Pancreas (tissue), 10 donors: ENCODE results near the gene EVI5. TPM values are rescaled to one million over a fixed set of nuclear protein-coding genes. Genes with fewer than 3 reads are reported as not detected.

Experiments
- ATAC-seq, 4 donors: fragments of 200-7000 bp; cut with Tn5 transposase; one replicate each; pipeline versions ENCODE4 v1.8.0 to v1.9.1; 2020; ENCODE audit warnings: mild to moderate bottlenecking in 4 of 4, moderate library complexity in 4 of 4
- DNase-seq, 6 donors: peaks; one replicate each; pipeline ENCODE4 v3.0.0-alpha.2; 2020
- FAIRE-seq: peaks from 2 replicates; lab custom pipeline; 2012; peaks lifted over from hg19 to GRCh38; lab: Jason Lieb, UNC
- H3K27ac ChIP-seq, 4 donors: fragments of 200-600 bp; sonication (generic); 1 replicate in 3 of 4; 2 replicates in 1 of 4; pipeline versions ENCODE4 v1.5.0 to v1.8.0; 2020
- H3K27me3 ChIP-seq, 4 donors: fragments of 200-600 bp; one replicate each; pipeline ENCODE4 v1.8.0; 2021
- H3K36me3 ChIP-seq, 3 donors: fragments of 200-600 bp; sonication (generic) in 1 of 3; one replicate each; pipeline versions ENCODE4 v1.5.0 to v1.8.0; 2020 to 2021
- H3K4me1 ChIP-seq, 3 donors: fragments of 200-600 bp; one replicate each; pipeline ENCODE4 v1.8.0; 2021
- H3K4me3 ChIP-seq, 4 donors: fragments of 200-600 bp; sonication (generic) in 2 of 4; one replicate each; pipeline versions ENCODE4 v1.5.0 to v1.8.0; 2020 to 2021
- H3K9me3 ChIP-seq, 4 donors: fragments of 200-600 bp; one replicate each; pipeline ENCODE4 v1.8.0; 2021
- CTCF ChIP-seq, 4 donors: fragments of 200-600 bp; sonication (generic) in 3 of 4; IDR thresholded peaks; one replicate each; pipeline versions ENCODE4 v1.5.0 to v1.8.0; 2021; ENCODE audit warnings: antibody characterized with exemption in 4 of 4
- WGBS, 2 donors: extraction: QIAGEN DNeasy Blood & Tissue Kit; methylation state at CpG; one replicate each; pipeline ENCODE4 v1.1.7; 2013; 5-methylcytosine and 5-hydroxymethylcytosine counted together
- intact Hi-C, 3 donors: fragments of 100-400 bp; cut with DNase I; formaldehyde crosslinking; loops; one replicate each; pipeline versions ENCODE4 v1.11.1 to v1.14.2; 2022
- polyA plus RNA-seq, 2 donors: library from polyadenylated mRNA; stranded (reverse); fragments of 200-250 nt; gene quantifications; one replicate each; pipeline ENCODE4 v1.2.3, GENCODE V29; 2013
- total RNA-seq, 6 donors: library from RNA; stranded (reverse); fragmentation: NEBNext Ultra II Directional in 4 of 6; extraction: Animal tissue kit (Norgen Biotek cat#: 25700) in 4 of 6; gene quantifications; one replicate each; pipeline versions ENCODE4 v1.2.1 to v1.2.4, GENCODE V29; 2021 to 2023
- donor health status: healthy with polysubstance abuse.
- donor health status: DM: no; HTN: no; CAD: no; lungs with moderate emphysema.
- donor health status: DM: no; HTN: no; CAD: no.
- donor health status: control.
- donor health status: control.
- donor health status: Bipolar disorder and iron deficiency.
- donor health status: DM: yes; HTN: yes; CAD: no.
- donor health status: DM: no; HTN: no; CAD: no.
- donor health status: DM: no; HTN: no; CAD: no.
- donor health status: DM: yes; HTN: yes; CAD: no.

EVI5 gene
- total and polyA plus RNA-seq, 8 donors, result 3.3 to 21.7 (median 12.7) TPM

DNA sequence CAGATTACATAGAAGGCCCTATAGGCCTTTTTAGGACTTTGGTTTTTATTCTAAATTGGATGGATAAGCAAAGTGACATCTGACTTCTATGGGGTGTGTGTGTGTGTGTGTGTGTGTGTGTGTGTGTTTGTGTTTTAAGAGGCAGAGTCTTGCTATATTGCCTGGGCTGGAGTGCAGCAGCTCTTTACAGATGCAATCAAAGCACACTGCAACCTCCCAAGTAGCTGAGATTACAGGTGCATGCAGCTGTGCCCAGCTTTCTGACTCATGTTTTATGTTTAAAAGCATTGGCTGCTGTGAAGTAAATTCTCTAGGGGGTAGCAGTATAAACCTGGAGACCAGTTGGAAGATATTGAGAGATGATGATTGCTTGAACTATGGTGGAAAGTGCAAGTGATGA is 12.4 kb upstream of the EVI5 start:
- Histone ChIP-seq H3K4me1 (no peaks in the 10 kb centered on the region), H3K36me3 (no peaks in the 10 kb centered on the region), H3K27me3 (no peaks in the 10 kb centered on the region), H3K27ac (no peak overlapping the region), H3K9me3 (no peaks in the 10 kb centered on the region), H3K4me3 (no peak overlapping the region)
- intact Hi-C loops, result no loop called here
- no peak for ATAC-seq
- no peak for TF ChIP-seq CTCF (IDR thresholded peaks at IDR 0.05)
- DNase-seq, result no peak
- no peak for FAIRE-seq

DNA sequence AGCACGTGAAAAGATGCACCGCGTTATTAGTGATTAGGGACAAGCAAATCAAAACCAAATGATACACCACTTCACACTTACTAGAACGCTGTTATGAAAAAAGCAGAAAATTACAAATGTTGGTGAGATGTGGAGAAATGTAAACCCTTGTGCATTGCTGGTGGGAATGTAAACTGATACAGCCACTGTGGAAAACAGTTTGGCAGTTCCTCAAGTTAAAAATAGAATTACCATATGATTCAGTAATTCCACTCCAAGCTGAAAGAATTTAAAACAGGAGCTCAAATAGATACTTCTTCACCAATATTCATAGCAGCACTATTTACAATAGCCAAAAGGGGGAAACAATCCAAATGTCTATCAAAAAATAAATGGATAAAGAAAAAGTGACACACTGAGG is 10.3 kb upstream of the EVI5 start:
- Histone ChIP-seq H3K4me3 (no peak overlapping the region), H3K27ac (no peak overlapping the region), H3K4me1 (no peaks in the 10 kb centered on the region), H3K9me3 (no peaks in the 10 kb centered on the region), H3K36me3 (no peaks in the 10 kb centered on the region), H3K27me3 (no peaks in the 10 kb centered on the region)
- intact Hi-C loops, result no loop called here
- WGBS, 2 donors, result 94 to 97% methylated on average over 4 of the region's 4 CpGs
- no peak for TF ChIP-seq CTCF (IDR thresholded peaks at IDR 0.05)
- DNase-seq, result no peak
- no peak for ATAC-seq
- no peak for FAIRE-seq

GRCh38 chr1:92792340-92792782 is 7.5 kb upstream of the EVI5 start:
- Histone ChIP-seq H3K36me3 (no peaks in the 10 kb centered on the region), H3K4me1 (no peaks in the 10 kb centered on the region), H3K9me3 (no peaks in the 10 kb centered on the region), H3K27me3 (no peaks in the 10 kb centered on the region), H3K27ac (no peak overlapping the region), H3K4me3 (no peak overlapping the region)
- DNase-seq, result no peak
- no peak for TF ChIP-seq CTCF (IDR thresholded peaks at IDR 0.05)
- no peak for FAIRE-seq
- ATAC-seq, result no peak
- intact Hi-C loops, result no loop called here
- WGBS, 2 donors, result 72 to 76% methylated on average over 3 of the region's 3 CpGs

DNA sequence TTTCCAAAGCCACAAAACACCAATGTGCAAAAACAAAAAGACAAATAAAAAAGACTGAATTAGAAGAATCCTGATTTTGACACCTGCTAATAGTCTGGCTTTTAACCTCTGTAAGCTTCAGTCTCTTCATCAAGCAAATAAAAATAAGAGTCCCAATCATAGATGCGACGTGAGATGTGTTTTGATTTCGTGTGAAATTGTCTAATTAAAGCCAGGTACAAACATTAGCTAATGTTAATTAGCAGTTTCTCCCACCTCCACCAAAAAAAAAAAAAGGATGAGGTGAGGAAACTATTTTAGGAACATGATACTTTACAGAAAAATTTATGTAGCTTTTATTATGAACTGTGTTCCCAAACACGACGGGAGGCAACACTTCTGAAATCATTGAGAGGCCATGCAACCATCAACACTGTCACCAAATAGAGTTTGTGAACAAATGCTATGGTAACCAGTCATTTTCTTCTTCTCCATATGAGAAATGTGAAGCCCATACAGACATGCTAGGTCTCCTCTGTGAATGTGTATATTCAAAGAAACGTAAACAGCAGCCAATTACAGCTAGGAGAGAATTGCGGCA is 6.7 kb upstream of the EVI5 start:
- 58 to 63% methylated on average over 7 of the region's 7 CpGs for WGBS, 2 donors
- TF ChIP-seq CTCF (IDR thresholded peaks at IDR 0.05), result no peak
- no peaks in the 10 kb centered on the region for H3K36me3 ChIP-seq
- no peak overlapping the region for H3K4me3 ChIP-seq
- no peaks in the 10 kb centered on the region for H3K9me3 ChIP-seq
- H3K27me3 ChIP-seq, result no peaks in the 10 kb centered on the region
- FAIRE-seq (no peak), ATAC-seq (no peak), DNase-seq (no peak)
- no peak overlapping the region for H3K27ac ChIP-seq
- H3K4me1 ChIP-seq, result no peaks in the 10 kb centered on the region
- intact Hi-C loops, result no loop called here

DNA sequence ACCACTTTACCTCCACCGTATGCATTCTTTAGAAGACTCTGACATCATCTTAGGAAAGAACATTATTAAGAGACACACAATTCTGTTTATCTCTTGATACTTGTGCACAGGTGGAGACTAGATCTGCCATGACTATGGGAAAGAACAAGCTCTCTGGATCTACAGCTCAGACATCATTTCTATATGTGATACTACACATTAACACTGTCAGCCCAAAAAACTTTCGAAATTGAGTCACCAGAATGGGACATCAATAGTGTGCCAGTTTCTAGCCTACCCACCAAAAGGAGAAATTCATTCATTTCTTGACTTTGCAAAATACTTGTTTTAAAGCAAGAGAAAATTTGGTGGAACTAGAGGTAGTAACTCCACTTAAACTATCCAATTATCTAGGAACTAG is 6.0 kb upstream of the EVI5 start:
- Histone ChIP-seq H3K27ac (no peak overlapping the region), H3K4me3 (no peak overlapping the region), H3K4me1 (peaks cover 0 to 1% (median 0%) of the 10 kb centered on the region in 3 donors), H3K9me3 (no peaks in the 10 kb centered on the region), H3K36me3 (no peaks in the 10 kb centered on the region), H3K27me3 (no peaks in the 10 kb centered on the region)
- no peak for TF ChIP-seq CTCF (IDR thresholded peaks at IDR 0.05)
- 79 to 83% methylated on average over 2 of the region's 2 CpGs for WGBS, 2 donors
- no peak for DNase-seq
- FAIRE-seq, result no peak
- ATAC-seq, result no peak
- intact Hi-C loops, result no loop called here
